ENCODE data around the gene STIM1. TPM values are rescaled to one million over a fixed set of nuclear protein-coding genes. Genes with fewer than 3 reads are reported as not detected.
A peak's percentile ranks its signal among the peaks of the same experiment; 100 is the strongest.
"Not testable (repeated sequence)": the region's sequence is repeated elsewhere in the genome, so short reads cannot be mapped to it uniquely, and the experiment has no call there.

The STIM1 gene
- total and polyA plus RNA-seq, 7 donors = 52.1 to 147 (median 109) TPM

DNA sequence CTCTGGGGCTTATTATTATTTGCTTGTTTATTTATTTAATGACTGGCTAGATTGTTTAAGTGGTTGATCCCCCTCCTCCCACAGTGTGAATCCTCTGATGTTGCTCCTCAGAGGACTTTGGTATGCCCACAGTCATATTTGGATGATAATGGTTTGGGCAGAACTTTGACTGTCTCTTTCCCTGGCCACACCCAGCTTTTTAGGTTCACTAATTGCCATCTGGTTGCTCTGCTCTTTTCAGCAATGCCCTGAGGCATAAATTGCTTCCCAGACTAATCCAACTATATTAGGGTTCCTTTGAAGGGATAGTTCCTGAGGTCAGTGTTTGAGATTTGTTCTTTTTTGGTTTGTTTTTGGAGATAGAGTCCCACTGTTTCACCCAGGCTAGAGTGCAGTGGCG, 139.8 kb downstream of the STIM1 start:
- H3K4me3 ChIP-seq = no peak overlapping the region
- WGBS, 3 donors = 100% methylated on average over 1 of the region's 1 CpG
- H3K36me3 ChIP-seq (ENCODE audit: insufficient read depth in 1 of 2, low read depth in 1 of 2) = no peaks in the 10 kb centered on the region
- no peak for DNase-seq
- no peak for ATAC-seq
- H3K27ac ChIP-seq = peak overlapping the region; percentile 37
- no peaks in the 10 kb centered on the region for H3K27me3 ChIP-seq (ENCODE audit: insufficient read depth in 3 of 3, low read length in 2 of 3)
- no peak for TF ChIP-seq CTCF (IDR thresholded peaks at IDR 0.05)
- peaks cover 32% of the 10 kb centered on the region for H3K4me1 ChIP-seq
- intact Hi-C loops (cut with DNase I) = loop anchor here in 1 of 2 donors (5.0 kb wide), 1 partner anchor 47 kb away; no protein-coding TSS in a partner anchor
- peaks cover 8% of the 10 kb centered on the region for H3K9me3 ChIP-seq

DNA sequence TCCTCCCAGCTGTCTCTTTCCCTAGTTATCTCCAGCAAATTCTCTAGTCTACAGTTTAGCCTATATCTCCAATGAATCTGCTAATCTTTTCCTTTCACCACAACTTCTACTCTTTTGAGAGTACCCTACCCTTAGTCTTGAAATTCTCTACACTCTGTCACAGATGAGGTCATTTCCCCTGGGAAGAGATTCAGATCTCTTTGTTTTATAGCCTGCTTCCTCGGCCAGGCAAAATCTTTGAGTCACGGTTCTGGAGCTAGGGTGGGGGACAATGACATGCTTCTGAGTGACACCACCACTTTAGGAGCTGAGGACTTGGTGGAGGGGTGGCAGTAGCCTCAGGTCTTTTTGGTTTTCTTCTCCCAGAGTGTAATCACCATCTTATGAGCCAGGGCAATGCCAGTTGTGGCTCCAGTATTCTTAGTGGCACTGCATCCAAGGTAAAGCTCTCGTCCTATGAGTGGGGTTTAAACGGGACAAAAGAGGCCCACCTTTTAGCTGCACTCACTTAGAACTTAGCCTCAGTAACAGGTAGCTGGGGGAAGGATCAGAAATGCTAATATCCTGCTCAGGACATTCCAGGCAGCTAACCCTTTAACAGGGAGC, 140.6 kb downstream of the STIM1 start:
- Histone ChIP-seq H3K4me3 (no peak overlapping the region), H3K36me3 (ENCODE audit: insufficient read depth in 1 of 2, low read depth in 1 of 2) (no peaks in the 10 kb centered on the region), H3K9me3 (peaks cover 8% of the 10 kb centered on the region), H3K27ac (peak overlapping the region; percentile 37), H3K4me1 (peaks cover 32% of the 10 kb centered on the region), H3K27me3 (ENCODE audit: insufficient read depth in 3 of 3, low read length in 2 of 3) (no peaks in the 10 kb centered on the region)
- no peak for DNase-seq
- ATAC-seq = peak; percentile 32 to 69 (median 59)
- no peak for TF ChIP-seq CTCF (IDR thresholded peaks at IDR 0.05)
- intact Hi-C loops (cut with DNase I) = loop anchor here in 1 of 2 donors (5.0 kb wide), 1 partner anchor 46 kb away; no protein-coding TSS in a partner anchor
- WGBS, 3 donors = 30 to 57% (median 38%) methylated on average over 4 of the region's 4 CpGs

- 81 to 96% (median 93%) methylated on average over 1 of the region's 1 CpG for WGBS, 3 donors
- Histone ChIP-seq H3K9me3 (peaks cover 8% of the 10 kb centered on the region), H3K27ac (peak overlapping the region; percentile 24), H3K27me3 (ENCODE audit: insufficient read depth in 3 of 3, low read length in 2 of 3) (no peaks in the 10 kb centered on the region), H3K4me3 (no peak overlapping the region), H3K4me1 (peaks cover 32% of the 10 kb centered on the region), H3K36me3 (ENCODE audit: insufficient read depth in 1 of 2, low read depth in 1 of 2) (no peaks in the 10 kb centered on the region)
- TF ChIP-seq CTCF (IDR thresholded peaks at IDR 0.05) = no peak
- ATAC-seq (no peak), DNase-seq (no peak)
- intact Hi-C loops (cut with DNase I) = loop anchor here in 1 of 2 donors (5.0 kb wide), 1 partner anchor 46 kb away; no protein-coding TSS in a partner anchor
Observed at GRCh38 chr11:3996651-3997050, 141.2 kb downstream of the STIM1 start.

- H3K9me3 ChIP-seq; H3K36me3 ChIP-seq (ENCODE audit: insufficient read depth in 1 of 2, low read depth in 1 of 2); DNase-seq; H3K27me3 ChIP-seq (ENCODE audit: insufficient read depth in 3 of 3, low read length in 2 of 3); H3K4me3 ChIP-seq; H3K27ac ChIP-seq; ATAC-seq; intact Hi-C loops (cut with DNase I): not testable (repeated sequence)
- peaks cover 22% of the 10 kb centered on the region for H3K4me1 ChIP-seq
- WGBS, 3 donors = 100% methylated on average over 1 of the region's 1 CpG; no CpG with 5 or more reads in 1 of the 3 donors
Observed at GRCh38 chr11:4004753-4005152, 149.3 kb downstream of the STIM1 start.

- DNase-seq = no peak
- Histone ChIP-seq H3K27ac (peak overlapping the region; percentile 82), H3K4me1 (peaks cover 22% of the 10 kb centered on the region)
Observed at GRCh38 chr11:4006946-4007680, 151.6 kb downstream of the STIM1 start.

More at GRCh38 chr11:4006946-4007680, 151.6 kb downstream of the STIM1 start:
- H3K27me3 ChIP-seq (ENCODE audit: insufficient read depth in 3 of 3, low read length in 2 of 3) = no peaks in the 10 kb centered on the region
- no peaks in the 10 kb centered on the region for H3K9me3 ChIP-seq
- H3K4me3 ChIP-seq = no peak overlapping the region
- no peaks in the 10 kb centered on the region for H3K36me3 ChIP-seq (ENCODE audit: insufficient read depth in 1 of 2, low read depth in 1 of 2)
- intact Hi-C loops (cut with DNase I) = no loop called here
- TF ChIP-seq CTCF (IDR thresholded peaks at IDR 0.05) = no peak
- peak; percentile 96 to 99 (median 97) for ATAC-seq
- 26 to 52% (median 36%) methylated on average over 3 of the region's 3 CpGs for WGBS, 3 donors

Measured in psoas muscle (tissue), 8 donors.